Bronchial epithelial cell (primary cell): ENCODE measurements around the gene NUFIP2. TPM values are rescaled to one million over a fixed set of nuclear protein-coding genes. Genes with fewer than 3 reads are reported as not detected.
"Not testable (repeated sequence)": the region's sequence is repeated elsewhere in the genome, so short reads cannot be mapped to it uniquely, and the experiment has no call there.

Experiments used
- DNase-seq: peaks from one replicate; pipeline ENCODE4 v3.0.0-alpha.2; 2010; ENCODE audit warnings: low read depth
- FAIRE-seq: peaks from 2 replicates; lab custom pipeline; 2011; peaks lifted over from hg19 to GRCh38; lab: Jason Lieb, UNC
- H3K27me3 ChIP-seq: 2 replicates; pipeline ENCODE4 v1.5.1; 2011; ENCODE audit warnings: low read length; ENCODE audit not compliant: control insufficient read depth, insufficient read depth
- H3K36me3 ChIP-seq: 2 replicates; pipeline ENCODE4 v1.5.1; 2011; ENCODE audit warnings: low read length; ENCODE audit not compliant: control insufficient read depth, insufficient read depth
- H3K4me3 ChIP-seq: 2 replicates; pipeline ENCODE4 v1.5.1; 2011; ENCODE audit warnings: mild to moderate bottlenecking, low read depth, low read length, control low read depth
- total RNA-seq: library from RNA; depleted of rRNA; stranded (reverse); fragments of >200 nt; gene quantifications from 2 replicates; pipeline ENCODE4 v1.2.1, GENCODE V29; 2014
- TF ChIP-seq, protein P1 (sequence below): IDR thresholded peaks from 2 replicates; pipeline ENCODE4 v1.5.1; 2011; ENCODE audit warnings: mild to moderate bottlenecking, moderate library complexity, low read length, control low read depth, inconsistent platforms; ENCODE audit not compliant: insufficient read depth, severe bottlenecking

Gene NUFIP2
- total RNA-seq, 1 donor from 2014 or later = 26.9 TPM

DNA sequence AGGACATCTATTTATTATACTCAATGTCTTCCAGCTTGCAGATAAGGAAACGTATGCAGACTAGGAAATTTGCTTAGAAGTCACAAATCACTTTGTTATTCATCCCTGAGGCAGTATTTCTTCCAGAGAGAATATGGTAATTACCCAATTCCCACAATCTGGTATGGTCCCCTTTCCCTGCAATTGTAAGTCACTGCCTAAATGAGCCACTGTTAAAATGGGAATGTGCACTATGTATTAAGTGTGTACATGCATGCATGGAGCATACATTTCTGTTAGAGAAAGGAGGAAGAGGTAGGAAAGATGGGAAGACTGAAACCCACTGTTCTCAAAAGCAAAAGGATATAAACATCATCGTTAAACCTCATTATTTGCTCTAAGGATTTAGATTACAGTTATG lies 10.0 kb downstream of the NUFIP2 start:
- no peaks in the 10 kb centered on the region for H3K27me3 ChIP-seq
- no peak for DNase-seq
- TF ChIP-seq, protein P1, sequence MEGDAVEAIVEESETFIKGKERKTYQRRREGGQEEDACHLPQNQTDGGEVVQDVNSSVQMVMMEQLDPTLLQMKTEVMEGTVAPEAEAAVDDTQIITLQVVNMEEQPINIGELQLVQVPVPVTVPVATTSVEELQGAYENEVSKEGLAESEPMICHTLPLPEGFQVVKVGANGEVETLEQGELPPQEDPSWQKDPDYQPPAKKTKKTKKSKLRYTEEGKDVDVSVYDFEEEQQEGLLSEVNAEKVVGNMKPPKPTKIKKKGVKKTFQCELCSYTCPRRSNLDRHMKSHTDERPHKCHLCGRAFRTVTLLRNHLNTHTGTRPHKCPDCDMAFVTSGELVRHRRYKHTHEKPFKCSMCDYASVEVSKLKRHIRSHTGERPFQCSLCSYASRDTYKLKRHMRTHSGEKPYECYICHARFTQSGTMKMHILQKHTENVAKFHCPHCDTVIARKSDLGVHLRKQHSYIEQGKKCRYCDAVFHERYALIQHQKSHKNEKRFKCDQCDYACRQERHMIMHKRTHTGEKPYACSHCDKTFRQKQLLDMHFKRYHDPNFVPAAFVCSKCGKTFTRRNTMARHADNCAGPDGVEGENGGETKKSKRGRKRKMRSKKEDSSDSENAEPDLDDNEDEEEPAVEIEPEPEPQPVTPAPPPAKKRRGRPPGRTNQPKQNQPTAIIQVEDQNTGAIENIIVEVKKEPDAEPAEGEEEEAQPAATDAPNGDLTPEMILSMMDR = no peak
- peaks cover 18% of the 10 kb centered on the region for H3K36me3 ChIP-seq
- no peak overlapping the region for H3K4me3 ChIP-seq
- no peak for FAIRE-seq

DNA sequence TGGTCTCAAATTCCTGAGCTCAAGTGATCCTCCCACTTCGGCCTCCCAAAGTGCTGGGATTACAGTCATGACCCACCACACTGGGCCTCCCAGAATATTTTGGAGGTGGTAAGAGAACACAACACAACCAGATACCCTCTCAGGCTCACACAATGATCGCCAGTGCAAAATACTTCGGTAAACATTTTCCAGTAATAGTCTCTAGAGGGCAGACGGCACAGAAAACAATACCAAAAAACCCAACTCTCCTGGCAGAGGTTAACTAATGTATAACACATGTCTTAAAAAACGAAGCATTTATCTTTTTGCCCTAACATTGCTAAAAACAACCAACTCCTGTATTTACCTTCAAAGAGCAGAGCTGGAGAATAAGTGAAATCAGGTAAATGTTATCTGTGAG lies 10.5 kb downstream of the NUFIP2 start:
- TF ChIP-seq, protein P1 = no peak
- no peak for FAIRE-seq

DNA sequence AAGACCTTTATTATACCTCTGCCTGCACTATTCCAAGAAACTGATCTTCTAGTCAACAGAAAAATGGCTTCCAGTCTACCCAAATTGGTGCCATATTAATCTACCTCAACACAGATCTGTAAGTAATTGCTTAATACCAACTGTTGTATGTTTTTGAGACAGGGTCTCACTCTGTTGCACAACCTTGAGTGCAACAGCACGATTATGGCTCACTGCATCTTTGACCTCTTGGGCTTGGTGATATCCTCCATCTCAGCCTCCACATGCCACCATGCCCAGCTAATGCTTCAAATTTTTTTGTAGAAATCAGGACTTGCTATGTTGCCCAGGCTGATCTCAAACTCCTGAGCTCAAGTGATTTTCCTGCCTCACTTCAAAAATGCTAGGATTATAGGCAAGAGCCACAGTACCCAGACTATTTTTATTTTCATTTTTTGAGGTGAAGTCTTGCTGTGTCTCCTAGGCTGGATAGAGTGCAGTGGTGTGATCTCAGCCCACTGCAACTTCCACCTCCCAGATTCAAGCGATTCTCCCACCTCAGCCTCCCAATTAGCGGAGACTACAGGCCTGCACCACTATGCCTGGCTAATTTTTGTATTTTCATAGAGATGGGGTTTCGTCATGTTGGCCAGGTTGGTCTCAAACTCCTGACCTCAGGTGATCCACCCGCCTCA lies 14.4 kb downstream of the NUFIP2 start:
- TF ChIP-seq, protein P1 = no peak
- DNase-seq (no peak), FAIRE-seq (no peak)
- no peaks in the 10 kb centered on the region for H3K27me3 ChIP-seq
- H3K4me3 ChIP-seq = no peak overlapping the region
- H3K36me3 ChIP-seq = peaks cover 19% of the 10 kb centered on the region

More for the DNA sequence above, 10.5 kb downstream of the NUFIP2 start:
- Histone ChIP-seq H3K36me3 (peaks cover 18% of the 10 kb centered on the region), H3K4me3 (no peak overlapping the region), H3K27me3 (no peaks in the 10 kb centered on the region)
- DNase-seq = no peak

DNA sequence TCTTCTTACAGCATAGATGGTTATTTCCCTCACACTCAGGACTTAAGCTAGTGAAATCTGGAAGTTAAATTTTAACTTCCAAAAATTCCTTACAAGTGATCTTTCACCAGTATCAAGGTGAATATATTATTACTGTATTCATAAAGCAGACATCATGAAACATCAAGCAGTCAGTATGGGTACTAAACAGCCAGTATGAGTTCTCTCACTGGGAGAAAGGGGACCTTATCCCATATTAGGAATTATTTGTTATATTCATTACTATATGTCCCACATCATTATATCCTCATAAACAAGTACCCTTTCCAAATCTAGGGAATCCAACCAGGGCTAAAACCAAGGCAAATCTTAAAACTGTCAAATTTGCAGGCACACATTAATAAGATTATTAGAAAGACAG lies 15.3 kb downstream of the NUFIP2 start:
- no peak overlapping the region for H3K4me3 ChIP-seq
- DNase-seq (no peak), FAIRE-seq (no peak)
- peaks cover 15% of the 10 kb centered on the region for H3K36me3 ChIP-seq
- TF ChIP-seq, protein P1 = no peak
- no peaks in the 10 kb centered on the region for H3K27me3 ChIP-seq

DNA sequence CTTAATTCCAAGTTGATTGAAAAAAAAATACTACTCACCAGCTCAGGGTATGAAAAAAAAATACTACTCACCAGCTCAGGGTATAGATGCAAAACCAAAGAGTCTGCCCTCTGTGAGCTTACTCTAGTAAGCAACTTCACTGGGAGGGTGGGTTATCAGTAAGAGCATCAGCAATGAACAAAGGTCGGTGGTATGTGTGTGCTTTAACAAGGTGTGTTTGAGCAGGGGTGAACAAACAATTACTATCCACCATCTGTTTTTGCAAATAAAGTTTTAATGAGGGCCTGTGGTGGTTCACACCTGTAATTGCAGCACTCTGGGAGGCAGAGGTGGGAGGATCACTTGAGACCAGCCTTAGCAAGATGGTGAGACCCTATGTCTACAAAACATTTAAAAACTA lies 20.0 kb downstream of the NUFIP2 start:
- TF ChIP-seq, protein P1 = no peak
- Histone ChIP-seq H3K27me3 (no peaks in the 10 kb centered on the region), H3K36me3 (peaks cover 7% of the 10 kb centered on the region), H3K4me3 (no peak overlapping the region)
- DNase-seq = no peak
- peak; percentile 43 for FAIRE-seq

DNA sequence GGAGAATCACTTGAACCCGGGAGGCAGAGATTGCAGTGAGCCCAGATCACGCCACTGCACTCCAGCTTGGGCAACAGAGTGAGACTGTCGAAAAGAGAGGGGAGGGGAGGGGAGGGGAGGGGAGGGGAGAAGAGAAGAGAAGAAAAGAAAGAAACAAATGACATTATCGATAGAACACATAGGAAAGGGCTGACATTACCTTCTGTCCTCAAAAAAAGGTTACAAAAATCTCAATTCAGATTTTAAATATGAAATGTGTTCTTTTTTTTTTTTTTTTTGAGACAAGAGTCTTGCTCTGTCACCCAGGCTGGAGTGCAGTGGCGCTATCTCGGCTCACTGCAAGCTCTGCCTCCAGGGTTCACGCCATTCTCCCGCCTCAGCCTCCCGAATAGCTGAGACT lies 22.0 kb downstream of the NUFIP2 start:
- DNase-seq, H3K4me3 ChIP-seq, H3K36me3 ChIP-seq, FAIRE-seq, H3K27me3 ChIP-seq: not testable (repeated sequence)
